HepG2 (cell line): ENCODE data around the gene ZNF865. TPM values are rescaled to one million over a fixed set of nuclear protein-coding genes. Genes with fewer than 3 reads are reported as not detected.

Experiments
- ADNP ChIP-seq: sonication (generic); formaldehyde crosslinking; IDR thresholded peaks from 2 replicates; pipeline ENCODE4 v1.4.0; 2020; ENCODE audit warnings: missing genetic modification reagents
- ATF1 ChIP-seq: IDR thresholded peaks from 2 replicates; pipeline ENCODE4 v1.6.1; 2016; ENCODE audit warnings: mild to moderate bottlenecking, control low read depth
- BHLHE40 ChIP-seq: IDR thresholded peaks from 2 replicates; pipeline ENCODE4 v1.6.1; 2011; ENCODE audit warnings: low read length, improper control_type of control experiment
- CHCHD3 ChIP-seq: sonication (generic); formaldehyde crosslinking; IDR thresholded peaks from 2 replicates; pipeline ENCODE4 v1.8.0; 2022; ENCODE audit warnings: mild to moderate bottlenecking, missing genetic modification reagents, moderate library complexity
- DNMT3B ChIP-seq: conservative IDR thresholded peaks from 2 replicates; pipeline ENCODE4 v1.6.1; 2016; ENCODE audit warnings: missing biosample characterization, control low read depth
- FOXK2 ChIP-seq: fragments of 450-650 bp; IDR thresholded peaks from 2 replicates; pipeline ENCODE4 v1.6.1; 2016
- MAFF ChIP-seq: IDR thresholded peaks from 2 replicates; pipeline ENCODE4 v1.6.1; 2011; ENCODE audit warnings: low read depth, low read length, improper control_type of control experiment
- MEIS2 ChIP-seq: sonication (generic); formaldehyde crosslinking; IDR thresholded peaks from 2 replicates; pipeline ENCODE4 v1.9.0; 2021; ENCODE audit warnings: mild to moderate bottlenecking, missing genetic modification reagents
- MXD4 ChIP-seq: IDR thresholded peaks from 2 replicates; pipeline ENCODE4 v1.6.1; 2016; ENCODE audit warnings: mild to moderate bottlenecking, missing biosample characterization, missing genetic modification reagents
- NR1H2 ChIP-seq: sonication (generic); formaldehyde crosslinking; IDR thresholded peaks from 2 replicates; pipeline ENCODE4 v1.8.1; 2022; ENCODE audit warnings: low read depth, missing genetic modification reagents, borderline replicate concordance
- NR2F1 ChIP-seq, 2 experiments: fragments of 450-650 bp in 1 of 2; formaldehyde crosslinking in 1 of 2; IDR thresholded peaks; 2 replicates each; pipeline versions ENCODE4 v1.5.0 to v1.6.1; 2016 to 2020; ENCODE audit warnings: mild to moderate bottlenecking in 1 of 2, missing compliant biosample characterization in 1 of 2, missing genetic modification reagents in 1 of 2, moderate library complexity in 1 of 2
- SMARCE1 ChIP-seq: fragments of 450-650 bp; IDR thresholded peaks from 2 replicates; pipeline ENCODE4 v1.6.1; 2017; ENCODE audit warnings: borderline replicate concordance
- SNAI1 ChIP-seq: sonication (generic); formaldehyde crosslinking; IDR thresholded peaks from 2 replicates; pipeline ENCODE4 v1.5.0; 2020; ENCODE audit warnings: mild to moderate bottlenecking, missing genetic modification reagents, borderline replicate concordance
- TAF15 ChIP-seq: fragments of 200-400 bp; formaldehyde crosslinking; IDR thresholded peaks from one replicate; pipeline ENCODE4 v1.6.1; 2018; ENCODE audit warnings: mild to moderate bottlenecking, low read depth, low read length; ENCODE audit not compliant: poor library complexity, severe bottlenecking
- YEATS2 ChIP-seq: sonication (generic); formaldehyde crosslinking; IDR thresholded peaks from 2 replicates; pipeline ENCODE4 v1.4.0; 2020; ENCODE audit warnings: missing genetic modification reagents, borderline replicate concordance
- ZNF383 ChIP-seq: sonication (generic); formaldehyde crosslinking; IDR thresholded peaks from 2 replicates; pipeline ENCODE4 v1.4.0; 2020; ENCODE audit warnings: missing genetic modification reagents, mild to moderate bottlenecking, borderline replicate concordance
- ZNF557 ChIP-seq: sonication (generic); formaldehyde crosslinking; IDR thresholded peaks from 2 replicates; pipeline ENCODE4 v1.4.0; 2020; ENCODE audit warnings: missing genetic modification reagents
- ZNF709 ChIP-seq: sonication (generic); formaldehyde crosslinking; IDR thresholded peaks from 2 replicates; pipeline ENCODE4 v1.5.0; 2020; ENCODE audit warnings: mild to moderate bottlenecking, missing genetic modification reagents
- ZNF746 ChIP-seq: sonication (generic); formaldehyde crosslinking; IDR thresholded peaks from 2 replicates; pipeline ENCODE4 v1.8.0; 2022; ENCODE audit warnings: mild to moderate bottlenecking, missing genetic modification reagents
- ZSCAN31 ChIP-seq: sonication (generic); formaldehyde crosslinking; IDR thresholded peaks from 2 replicates; pipeline ENCODE4 v1.5.0; 2020; ENCODE audit warnings: low read depth, mild to moderate bottlenecking, missing genetic modification reagents
- polyA plus RNA-seq, 8 experiments: library from polyadenylated mRNA; depleted of rRNA in 3 of 8; stranded (reverse) in 7 of 8; unstranded in 1 of 8; fragments of >200 nt; fragmentation: Illumina TruSeq in 4 of 8; extraction: Trizol in 4 of 8; gene quantifications; 2 replicates each; pipeline versions ENCODE4 v1.2.1 to v1.2.3, GENCODE V29; 2011 to 2016; ENCODE audit warnings: low read depth in 4 of 8, missing spikeins in 1 of 8, mixed read lengths in 1 of 8; ENCODE audit not compliant: insufficient read depth in 1 of 8
- total RNA-seq, 5 experiments: library from RNA; depleted of rRNA; stranded (reverse); fragments of >200 nt; fragmentation: Illumina TruSeq; extraction: Trizol; gene quantifications; 2 replicates each; pipeline ENCODE4 v1.2.3, GENCODE V29; 2016; ENCODE audit warnings: low read depth in 1 of 5
- TF ChIP-seq, protein P1 (sequence below): sonication (generic); formaldehyde crosslinking; IDR thresholded peaks from 2 replicates; pipeline ENCODE4; 2020; ENCODE audit warnings: missing genetic modification reagents, mild to moderate bottlenecking, borderline replicate concordance
- TF ChIP-seq, protein P2 (sequence below): sonication (generic); formaldehyde crosslinking; IDR thresholded peaks from 2 replicates; pipeline ENCODE4 v1.8.0; 2022; ENCODE audit warnings: mild to moderate bottlenecking, missing genetic modification reagents, moderate library complexity
- TF ChIP-seq, protein P3 (sequence below), 2 experiments: IDR thresholded peaks; 2 replicates each; pipeline ENCODE4 v1.6.1; 2011 to 2012; ENCODE audit warnings: low read length in 2 of 2, borderline replicate concordance in 1 of 2, low read depth in 1 of 2, mild to moderate bottlenecking in 1 of 2, moderate library complexity in 1 of 2
- TF ChIP-seq, protein P4 (sequence below): sonication (generic); formaldehyde crosslinking; conservative IDR thresholded peaks from 2 replicates; pipeline ENCODE4 v1.4.0; 2020; ENCODE audit warnings: missing genetic modification reagents

The ZNF865 gene
- total and polyA plus RNA-seq, 2 of the 13 experiments (the other 11 are each of a cell fraction or from before 2014, with no cell fraction given), result 0.93 to 1.0 TPM

DNA sequence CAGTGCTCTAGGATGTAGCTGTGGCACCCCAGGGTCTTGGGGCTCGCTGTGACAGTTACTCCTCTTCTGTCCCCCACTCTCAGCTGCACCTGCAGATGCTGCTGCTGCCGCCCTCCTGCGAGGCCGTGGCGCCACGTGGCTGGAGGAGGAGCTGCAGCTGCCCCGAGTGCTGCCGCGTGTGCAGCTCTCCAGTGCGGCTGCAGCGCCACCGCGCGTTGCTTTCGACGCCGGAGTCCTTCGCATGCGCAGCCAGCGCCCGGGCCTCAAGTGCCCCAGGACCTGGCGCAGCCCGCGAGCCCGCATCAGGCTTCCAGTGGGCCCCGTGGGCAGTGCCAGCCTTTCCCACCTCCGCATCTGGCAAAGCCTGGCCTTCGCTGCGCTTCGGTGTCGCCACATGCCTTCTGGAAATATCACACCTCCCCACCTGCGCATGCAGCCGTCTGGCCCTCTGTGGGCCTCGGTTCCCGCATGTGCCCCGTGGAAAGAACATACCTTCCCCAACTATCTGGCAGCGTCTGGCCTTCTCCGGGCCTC is 34.7 kb downstream of the ZNF865 start (continued):
- TF ChIP-seq, protein P1, sequence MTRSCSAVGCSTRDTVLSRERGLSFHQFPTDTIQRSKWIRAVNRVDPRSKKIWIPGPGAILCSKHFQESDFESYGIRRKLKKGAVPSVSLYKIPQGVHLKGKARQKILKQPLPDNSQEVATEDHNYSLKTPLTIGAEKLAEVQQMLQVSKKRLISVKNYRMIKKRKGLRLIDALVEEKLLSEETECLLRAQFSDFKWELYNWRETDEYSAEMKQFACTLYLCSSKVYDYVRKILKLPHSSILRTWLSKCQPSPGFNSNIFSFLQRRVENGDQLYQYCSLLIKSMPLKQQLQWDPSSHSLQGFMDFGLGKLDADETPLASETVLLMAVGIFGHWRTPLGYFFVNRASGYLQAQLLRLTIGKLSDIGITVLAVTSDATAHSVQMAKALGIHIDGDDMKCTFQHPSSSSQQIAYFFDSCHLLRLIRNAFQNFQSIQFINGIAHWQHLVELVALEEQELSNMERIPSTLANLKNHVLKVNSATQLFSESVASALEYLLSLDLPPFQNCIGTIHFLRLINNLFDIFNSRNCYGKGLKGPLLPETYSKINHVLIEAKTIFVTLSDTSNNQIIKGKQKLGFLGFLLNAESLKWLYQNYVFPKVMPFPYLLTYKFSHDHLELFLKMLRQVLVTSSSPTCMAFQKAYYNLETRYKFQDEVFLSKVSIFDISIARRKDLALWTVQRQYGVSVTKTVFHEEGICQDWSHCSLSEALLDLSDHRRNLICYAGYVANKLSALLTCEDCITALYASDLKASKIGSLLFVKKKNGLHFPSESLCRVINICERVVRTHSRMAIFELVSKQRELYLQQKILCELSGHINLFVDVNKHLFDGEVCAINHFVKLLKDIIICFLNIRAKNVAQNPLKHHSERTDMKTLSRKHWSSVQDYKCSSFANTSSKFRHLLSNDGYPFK, result no peak
- TF ChIP-seq NR1H2 (CRISPR knock-in tag) (no peak), SNAI1 (CRISPR knock-in tag) (0 out of 2 replicates have a peak, but pooled peaks have one; percentile 53), ZSCAN31 (CRISPR knock-in tag) (no peak), SMARCE1 (no peak), ADNP (CRISPR knock-in tag) (no peak), ZNF709 (no peak), FOXK2 (no peak), TAF15 (peak; percentile 45), ATF1 (CRISPR knock-in tag) (no peak), YEATS2 (CRISPR knock-in tag) (no peak), CHCHD3 (0 out of 2 replicates have a peak, but pooled peaks have one; percentile 33), MEIS2 (CRISPR knock-in tag) (no peak), ZNF383 (CRISPR knock-in tag) (no peak), ZNF746 (CRISPR knock-in tag) (no peak), NR2F1 (CRISPR knock-in tag; IDR thresholded peaks at IDR 0.05) (no peak), MXD4 (CRISPR knock-in tag) (peak; percentile 2; the same call in 1 of the 2 replicates), DNMT3B (CRISPR knock-in tag) (no peak), BHLHE40 (no peak), MAFF (no peak), ZNF557 (CRISPR knock-in tag) (no peak)
- TF ChIP-seq, protein P2, sequence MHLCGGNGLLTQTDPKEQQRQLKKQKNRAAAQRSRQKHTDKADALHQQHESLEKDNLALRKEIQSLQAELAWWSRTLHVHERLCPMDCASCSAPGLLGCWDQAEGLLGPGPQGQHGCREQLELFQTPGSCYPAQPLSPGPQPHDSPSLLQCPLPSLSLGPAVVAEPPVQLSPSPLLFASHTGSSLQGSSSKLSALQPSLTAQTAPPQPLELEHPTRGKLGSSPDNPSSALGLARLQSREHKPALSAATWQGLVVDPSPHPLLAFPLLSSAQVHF, result no peak
- TF ChIP-seq, protein P3, sequence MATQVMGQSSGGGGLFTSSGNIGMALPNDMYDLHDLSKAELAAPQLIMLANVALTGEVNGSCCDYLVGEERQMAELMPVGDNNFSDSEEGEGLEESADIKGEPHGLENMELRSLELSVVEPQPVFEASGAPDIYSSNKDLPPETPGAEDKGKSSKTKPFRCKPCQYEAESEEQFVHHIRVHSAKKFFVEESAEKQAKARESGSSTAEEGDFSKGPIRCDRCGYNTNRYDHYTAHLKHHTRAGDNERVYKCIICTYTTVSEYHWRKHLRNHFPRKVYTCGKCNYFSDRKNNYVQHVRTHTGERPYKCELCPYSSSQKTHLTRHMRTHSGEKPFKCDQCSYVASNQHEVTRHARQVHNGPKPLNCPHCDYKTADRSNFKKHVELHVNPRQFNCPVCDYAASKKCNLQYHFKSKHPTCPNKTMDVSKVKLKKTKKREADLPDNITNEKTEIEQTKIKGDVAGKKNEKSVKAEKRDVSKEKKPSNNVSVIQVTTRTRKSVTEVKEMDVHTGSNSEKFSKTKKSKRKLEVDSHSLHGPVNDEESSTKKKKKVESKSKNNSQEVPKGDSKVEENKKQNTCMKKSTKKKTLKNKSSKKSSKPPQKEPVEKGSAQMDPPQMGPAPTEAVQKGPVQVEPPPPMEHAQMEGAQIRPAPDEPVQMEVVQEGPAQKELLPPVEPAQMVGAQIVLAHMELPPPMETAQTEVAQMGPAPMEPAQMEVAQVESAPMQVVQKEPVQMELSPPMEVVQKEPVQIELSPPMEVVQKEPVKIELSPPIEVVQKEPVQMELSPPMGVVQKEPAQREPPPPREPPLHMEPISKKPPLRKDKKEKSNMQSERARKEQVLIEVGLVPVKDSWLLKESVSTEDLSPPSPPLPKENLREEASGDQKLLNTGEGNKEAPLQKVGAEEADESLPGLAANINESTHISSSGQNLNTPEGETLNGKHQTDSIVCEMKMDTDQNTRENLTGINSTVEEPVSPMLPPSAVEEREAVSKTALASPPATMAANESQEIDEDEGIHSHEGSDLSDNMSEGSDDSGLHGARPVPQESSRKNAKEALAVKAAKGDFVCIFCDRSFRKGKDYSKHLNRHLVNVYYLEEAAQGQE (IDR thresholded peaks at IDR 0.05; ENCODE audit: borderline replicate concordance in 1 of 2, low read depth in 1 of 2, low read length in 2 of 2), result no peak
- TF ChIP-seq, protein P4, sequence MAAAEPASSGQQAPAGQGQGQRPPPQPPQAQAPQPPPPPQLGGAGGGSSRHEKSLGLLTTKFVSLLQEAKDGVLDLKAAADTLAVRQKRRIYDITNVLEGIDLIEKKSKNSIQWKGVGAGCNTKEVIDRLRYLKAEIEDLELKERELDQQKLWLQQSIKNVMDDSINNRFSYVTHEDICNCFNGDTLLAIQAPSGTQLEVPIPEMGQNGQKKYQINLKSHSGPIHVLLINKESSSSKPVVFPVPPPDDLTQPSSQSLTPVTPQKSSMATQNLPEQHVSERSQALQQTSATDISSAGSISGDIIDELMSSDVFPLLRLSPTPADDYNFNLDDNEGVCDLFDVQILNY (CRISPR knock-in tag), result no peak
